Prostate gland (tissue), 2 donors: ENCODE measurements around the gene CRTC3. TPM values are rescaled to one million over a fixed set of nuclear protein-coding genes. Genes with fewer than 3 reads are reported as not detected.

ENCODE experiments used
- DNase-seq: peaks from one replicate; pipeline ENCODE4 v3.0.0-alpha.2; 2019; ENCODE audit warnings: low spot score
- H3K27ac ChIP-seq, 2 donors: fragments of 200-600 bp; sonication (generic); 2 replicates each; pipeline ENCODE4 v1.5.1; 2017 to 2019
- H3K27me3 ChIP-seq: fragments of 200-600 bp; sonication (generic); replicated peaks from 2 replicates; pipeline ENCODE4 v1.5.1; 2019; ENCODE audit not compliant: insufficient read depth
- H3K36me3 ChIP-seq, 2 donors: fragments of 200-600 bp; sonication (generic); 1 replicate in 1 of 2; 2 replicates in 1 of 2; pipeline versions ENCODE4 v1.5.1 to v1.8.1; 2017 to 2019
- H3K4me1 ChIP-seq: fragments of 200-600 bp; sonication (generic); replicated peaks from 2 replicates; pipeline ENCODE4 v1.5.1; 2019
- H3K4me3 ChIP-seq, 2 donors: fragments of 200-600 bp; sonication (generic); 2 replicates each; pipeline ENCODE4 v1.5.1; 2017 to 2019
- H3K9me3 ChIP-seq: fragments of 200-600 bp; sonication (generic); 2 replicates; pipeline ENCODE4 v1.5.1; 2017
- POLR2A ChIP-seq: fragments of 450-650 bp; IDR thresholded peaks from one replicate; pipeline ENCODE4 v1.6.1; 2016; ENCODE audit warnings: antibody characterized with exemption, mild to moderate bottlenecking
- POLR2AphosphoS5 ChIP-seq: sonication (generic); formaldehyde crosslinking; IDR thresholded peaks from one replicate; pipeline ENCODE4 v1.6.1; 2017; ENCODE audit warnings: antibody characterized with exemption
- WGBS: methylation state at CpG from one replicate; pipeline ENCODE4 v1.1.5; 2018; 5-methylcytosine and 5-hydroxymethylcytosine counted together
- intact Hi-C: fragments of 100-400 bp; cut with DNase I; formaldehyde crosslinking; loops from one replicate; pipeline ENCODE4 v1.14.2; 2022
- total RNA-seq, 2 donors: library from RNA; depleted of rRNA; stranded (reverse); fragments of >200 nt; gene quantifications; one replicate each; pipeline ENCODE4 v1.1.0, GENCODE V29; 2016
- TF ChIP-seq, protein P1 (sequence below), 4 experiments: fragments of 200-600 bp in 2 of 4; fragments of 450-650 bp in 2 of 4; sonication (generic) in 2 of 4; IDR thresholded peaks; 1 replicate in 3 of 4; 2 replicates in 1 of 4; pipeline ENCODE4 v1.5.1; 2016 to 2019; ENCODE audit warnings: antibody characterized with exemption in 4 of 4, mild to moderate bottlenecking in 2 of 4, moderate library complexity in 2 of 4

The CRTC3 gene
- total RNA-seq, 2 donors from 2014 or later = 26.6 to 87.8 TPM

DNA sequence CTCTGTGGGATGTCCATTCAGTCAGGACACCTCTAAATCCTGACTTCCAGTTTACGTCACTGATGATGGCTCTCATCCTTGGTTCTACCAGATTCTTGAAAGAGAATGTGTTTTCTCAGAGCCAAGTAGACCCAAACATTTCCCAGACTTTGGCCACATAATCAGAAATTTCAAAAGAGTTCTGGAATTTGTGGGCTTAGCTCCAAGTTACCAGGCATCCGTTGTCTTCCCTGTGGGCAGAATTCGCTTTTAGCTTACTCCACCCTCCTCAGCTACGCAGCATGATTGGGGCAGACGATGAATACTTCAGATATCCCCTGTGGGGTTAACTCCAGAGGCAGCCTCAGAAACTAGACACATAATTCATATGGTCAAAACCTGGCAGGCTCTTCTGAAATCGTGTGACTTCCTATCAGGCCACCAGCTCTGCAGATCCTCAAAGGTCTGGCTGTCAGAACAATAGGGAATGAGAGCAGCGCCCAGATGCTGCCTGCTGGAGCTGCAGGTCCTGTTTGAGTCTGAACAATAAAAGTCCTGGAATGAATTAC lies 30.6 kb downstream of the CRTC3 start:
- TF ChIP-seq POLR2A (no peak), POLR2AphosphoS5 (peak; percentile 39)
- TF ChIP-seq, protein P1, sequence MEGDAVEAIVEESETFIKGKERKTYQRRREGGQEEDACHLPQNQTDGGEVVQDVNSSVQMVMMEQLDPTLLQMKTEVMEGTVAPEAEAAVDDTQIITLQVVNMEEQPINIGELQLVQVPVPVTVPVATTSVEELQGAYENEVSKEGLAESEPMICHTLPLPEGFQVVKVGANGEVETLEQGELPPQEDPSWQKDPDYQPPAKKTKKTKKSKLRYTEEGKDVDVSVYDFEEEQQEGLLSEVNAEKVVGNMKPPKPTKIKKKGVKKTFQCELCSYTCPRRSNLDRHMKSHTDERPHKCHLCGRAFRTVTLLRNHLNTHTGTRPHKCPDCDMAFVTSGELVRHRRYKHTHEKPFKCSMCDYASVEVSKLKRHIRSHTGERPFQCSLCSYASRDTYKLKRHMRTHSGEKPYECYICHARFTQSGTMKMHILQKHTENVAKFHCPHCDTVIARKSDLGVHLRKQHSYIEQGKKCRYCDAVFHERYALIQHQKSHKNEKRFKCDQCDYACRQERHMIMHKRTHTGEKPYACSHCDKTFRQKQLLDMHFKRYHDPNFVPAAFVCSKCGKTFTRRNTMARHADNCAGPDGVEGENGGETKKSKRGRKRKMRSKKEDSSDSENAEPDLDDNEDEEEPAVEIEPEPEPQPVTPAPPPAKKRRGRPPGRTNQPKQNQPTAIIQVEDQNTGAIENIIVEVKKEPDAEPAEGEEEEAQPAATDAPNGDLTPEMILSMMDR (IDR thresholded peaks at IDR 0.05) = no peak
- Histone ChIP-seq H3K4me3 (no peak overlapping the region), H3K36me3 (no peaks in the 10 kb centered on the region), H3K9me3 (no peaks in the 10 kb centered on the region), H3K27ac (peak overlapping the region; percentile 22 to 23), H3K4me1 (peaks cover 3% of the 10 kb centered on the region), H3K27me3 (no peaks in the 10 kb centered on the region)
- DNase-seq = peak; percentile 49
- intact Hi-C loops = no loop called here
- WGBS = 19% methylated on average over 7 of the region's 7 CpGs

DNA sequence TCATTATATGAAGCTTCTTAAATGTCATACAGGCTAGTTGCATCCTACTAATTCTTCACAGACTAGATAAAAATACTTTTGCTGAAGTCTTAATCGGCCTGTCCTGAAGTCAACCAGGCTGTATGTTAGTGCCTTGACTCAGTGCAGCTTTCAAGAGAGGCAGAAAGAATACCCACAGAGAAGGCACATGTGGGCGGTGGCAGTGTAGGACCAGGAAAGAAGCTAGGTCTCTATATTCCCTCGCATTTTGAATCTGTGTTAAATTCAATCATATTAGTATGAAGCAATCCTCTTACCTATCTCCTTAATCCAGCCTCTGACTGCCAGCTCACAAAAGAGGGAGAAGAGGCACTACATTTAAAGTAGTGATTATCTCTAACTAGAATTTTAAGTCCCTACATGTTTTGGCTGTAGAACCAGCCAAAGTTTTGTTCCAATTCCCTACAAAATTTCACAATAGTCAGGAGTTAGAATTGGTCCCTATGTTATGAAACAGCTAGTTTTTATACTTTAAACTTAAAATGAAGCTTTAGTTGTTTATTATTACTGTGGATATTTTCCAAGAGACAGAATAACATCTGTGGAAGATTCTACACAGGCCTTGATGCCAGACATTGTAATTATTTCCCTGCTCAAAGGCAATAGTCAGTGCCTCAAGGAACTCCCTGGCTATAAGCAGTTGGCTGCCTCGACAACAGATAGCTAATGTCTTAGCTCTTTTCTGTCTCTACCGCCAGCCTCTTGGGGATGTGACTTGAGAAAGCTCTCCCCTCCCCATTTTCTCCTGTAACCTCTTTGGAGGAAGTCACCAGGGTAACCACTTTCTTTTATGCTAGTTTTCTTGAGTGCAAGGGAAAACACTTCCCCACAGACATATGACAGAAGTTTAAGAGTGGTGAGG lies 31.9 kb downstream of the CRTC3 start:
- WGBS = 63% methylated on average over 5 of the region's 5 CpGs
- intact Hi-C loops = no loop called here
- Histone ChIP-seq H3K27me3 (no peaks in the 10 kb centered on the region), H3K4me1 (peaks cover 3% of the 10 kb centered on the region), H3K4me3 (no peak overlapping the region), H3K27ac (peak overlapping the region; percentile 39 to 51), H3K9me3 (no peaks in the 10 kb centered on the region), H3K36me3 (no peaks in the 10 kb centered on the region)
- DNase-seq = no peak
- no peak for TF ChIP-seq POLR2AphosphoS5
- no peak for TF ChIP-seq POLR2A
- TF ChIP-seq, protein P1 (IDR thresholded peaks at IDR 0.05) = no peak

DNA sequence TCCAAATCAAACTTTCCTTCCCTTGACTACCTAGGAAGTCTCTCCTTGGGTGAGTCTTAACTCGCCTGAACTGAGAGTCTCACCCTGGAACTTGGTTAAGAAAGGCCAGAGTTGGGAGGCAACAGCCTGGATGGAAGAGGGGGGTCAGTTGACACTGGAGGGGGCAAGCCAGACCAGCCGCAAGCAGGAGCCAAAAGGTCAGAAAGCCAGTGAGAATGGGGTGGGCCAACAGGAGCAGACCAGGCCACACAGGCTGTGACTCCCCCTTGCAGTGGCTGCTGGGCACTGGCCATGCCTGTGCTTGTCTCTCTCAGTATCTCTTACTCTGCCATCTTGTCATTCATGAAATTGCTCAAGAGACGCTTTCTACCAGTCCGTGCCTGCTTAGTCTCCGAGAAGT lies 32.9 kb downstream of the CRTC3 start:
- no peaks in the 10 kb centered on the region for H3K27me3 ChIP-seq
- intact Hi-C loops = no loop called here
- peak overlapping the region in 1 of 2 donors; percentile 7 for H3K27ac ChIP-seq
- H3K9me3 ChIP-seq = no peaks in the 10 kb centered on the region
- no peak for TF ChIP-seq POLR2A
- TF ChIP-seq, protein P1 (IDR thresholded peaks at IDR 0.05) = no peak
- TF ChIP-seq POLR2AphosphoS5 = no peak
- DNase-seq = no peak
- no peak overlapping the region for H3K4me3 ChIP-seq
- H3K36me3 ChIP-seq = no peaks in the 10 kb centered on the region
- WGBS = 85% methylated on average over 5 of the region's 5 CpGs
- peaks cover 3% of the 10 kb centered on the region for H3K4me1 ChIP-seq

DNA sequence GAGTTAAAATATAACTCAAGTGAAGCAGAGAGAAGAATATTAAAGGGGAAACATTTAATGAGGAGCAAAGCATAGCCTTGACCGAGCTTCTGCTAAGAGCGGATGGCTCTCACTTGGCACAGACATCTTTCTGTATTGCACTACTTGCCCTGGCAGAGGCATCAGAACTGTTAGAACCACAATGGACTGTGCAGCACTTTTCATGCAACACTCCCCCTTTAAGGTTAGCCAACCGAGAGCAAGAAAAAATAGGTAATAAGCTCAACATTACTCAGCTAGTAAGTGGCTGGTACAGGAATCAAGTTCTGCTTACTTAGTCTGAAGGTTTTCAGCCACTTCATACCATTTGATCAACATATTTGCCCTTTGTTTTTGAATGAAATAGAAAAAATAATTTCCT lies 33.7 kb downstream of the CRTC3 start:
- no peak for DNase-seq
- intact Hi-C loops = no loop called here
- no peak for TF ChIP-seq POLR2A
- no peak for TF ChIP-seq POLR2AphosphoS5
- TF ChIP-seq, protein P1 (IDR thresholded peaks at IDR 0.05) = no peak
- WGBS = 86% methylated on average over 3 of the region's 3 CpGs
- H3K27ac ChIP-seq = no peak overlapping the region
- no peak overlapping the region for H3K4me3 ChIP-seq
- H3K27me3 ChIP-seq = no peaks in the 10 kb centered on the region
- no peaks in the 10 kb centered on the region for H3K36me3 ChIP-seq
- H3K9me3 ChIP-seq = no peaks in the 10 kb centered on the region
- H3K4me1 ChIP-seq = peaks cover 3% of the 10 kb centered on the region
